Dendritic cell treated with granulocyte-macrophage colony-stimulating factor and Interleukin-4, amounts not matched to agents 40 ng/mL and 50 ng/mL, for 4 days (primary cell): ENCODE measurements around the gene TYW3.
"Not testable (repeated sequence)": the region's sequence is repeated elsewhere in the genome, so short reads cannot be mapped to it uniquely, and the experiment has no call there.

ENCODE experiments used
- H3K27ac Mint-ChIP-seq: one replicate; pipeline ENCODE4 v1.8.0; 2022; ENCODE audit warnings: mild to moderate bottlenecking, mixed read lengths
- H3K27me3 Mint-ChIP-seq: one replicate; pipeline ENCODE4 v1.8.0; 2022; ENCODE audit warnings: mild to moderate bottlenecking, mixed read lengths
- H3K36me3 Mint-ChIP-seq: one replicate; pipeline ENCODE4 v1.8.0; 2022; ENCODE audit warnings: low read depth, mixed read lengths
- H3K4me1 Mint-ChIP-seq: one replicate; pipeline ENCODE4 v1.8.0; 2022; ENCODE audit warnings: low read depth, mixed read lengths
- H3K4me3 Mint-ChIP-seq: one replicate; pipeline ENCODE4 v1.8.0; 2022; ENCODE audit warnings: mild to moderate bottlenecking, moderate library complexity, mixed read lengths
- H3K9me3 Mint-ChIP-seq: one replicate; pipeline ENCODE4 v1.8.0; 2022; ENCODE audit warnings: mixed read lengths
- intact Hi-C: fragments of 100-400 bp; cut with micrococcal nuclease; formaldehyde crosslinking; loops from one replicate; pipeline ENCODE4 v1.15.0; 2022

The TYW3 gene

GRCh38 chr1:74740307-74740980 lies 7.5 kb downstream of the TYW3 start:
- H3K27me3 Mint-ChIP-seq, H3K4me3 Mint-ChIP-seq, intact Hi-C loops, H3K27ac Mint-ChIP-seq, H3K4me1 Mint-ChIP-seq: not testable (repeated sequence)
- Mint-ChIP-seq H3K36me3 (peaks cover 85% of the 10 kb centered on the region), H3K9me3 (peaks cover 43% of the 10 kb centered on the region)

DNA sequence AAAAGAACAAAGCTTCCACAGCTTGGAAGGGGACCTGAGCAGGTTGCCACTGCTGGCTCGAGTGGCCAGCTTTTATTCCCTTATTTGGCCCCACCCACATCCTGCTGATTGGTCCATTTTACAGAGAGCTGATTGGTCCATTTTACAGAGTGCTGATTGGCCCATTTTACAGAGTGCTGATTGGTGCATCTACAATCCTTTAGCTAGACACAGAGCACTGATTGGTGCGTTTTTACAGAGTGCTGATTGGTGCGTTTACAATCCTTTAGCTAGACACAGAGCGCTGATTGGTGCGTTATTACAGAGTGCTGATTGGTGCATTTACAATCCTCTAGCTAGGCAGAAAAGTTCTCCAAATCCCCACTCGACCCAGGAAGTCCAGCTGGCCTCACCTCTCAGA lies 12.3 kb downstream of the TYW3 start:
- peaks cover 96% of the 10 kb centered on the region for H3K36me3 Mint-ChIP-seq
- H3K4me1 Mint-ChIP-seq, H3K27ac Mint-ChIP-seq, H3K4me3 Mint-ChIP-seq, H3K27me3 Mint-ChIP-seq, intact Hi-C loops: not testable (repeated sequence)
- H3K9me3 Mint-ChIP-seq = peaks cover 31% of the 10 kb centered on the region

- intact Hi-C loops = no loop called here
- H3K4me3 Mint-ChIP-seq = no peak overlapping the region
- no peak overlapping the region for H3K27ac Mint-ChIP-seq
- H3K9me3 Mint-ChIP-seq = peaks cover 13% of the 10 kb centered on the region
- H3K4me1 Mint-ChIP-seq = no peaks in the 10 kb centered on the region
- peaks cover 94% of the 10 kb centered on the region for H3K36me3 Mint-ChIP-seq
- H3K27me3 Mint-ChIP-seq = no peaks in the 10 kb centered on the region
Observed at GRCh38 chr1:74748960-74749359, 16.0 kb downstream of the TYW3 start.

DNA sequence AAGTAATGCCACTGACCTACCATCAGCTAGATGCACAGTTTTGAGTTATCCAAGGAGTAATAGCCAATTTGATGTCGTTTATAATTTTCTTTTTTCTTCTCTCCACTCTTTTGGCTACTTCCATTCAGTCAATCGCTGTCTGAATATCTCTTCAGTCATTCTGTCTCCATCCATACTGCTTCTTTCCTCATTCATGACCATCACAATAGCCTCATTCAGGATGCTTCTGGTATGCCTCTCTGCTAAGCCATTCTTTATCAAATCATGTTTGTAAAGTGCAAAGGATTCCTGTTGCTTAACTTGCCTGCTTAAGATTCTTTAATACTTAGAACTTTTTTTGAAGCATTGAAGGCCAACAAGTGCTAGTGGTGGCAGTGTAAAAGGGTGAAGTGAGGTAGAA lies 20.2 kb downstream of the TYW3 start:
- Mint-ChIP-seq H3K4me1 (no peaks in the 10 kb centered on the region), H3K9me3 (peaks cover 18% of the 10 kb centered on the region), H3K4me3 (no peak overlapping the region), H3K27ac (no peak overlapping the region), H3K36me3 (peaks cover 98% of the 10 kb centered on the region), H3K27me3 (no peaks in the 10 kb centered on the region)
- intact Hi-C loops = no loop called here

DNA sequence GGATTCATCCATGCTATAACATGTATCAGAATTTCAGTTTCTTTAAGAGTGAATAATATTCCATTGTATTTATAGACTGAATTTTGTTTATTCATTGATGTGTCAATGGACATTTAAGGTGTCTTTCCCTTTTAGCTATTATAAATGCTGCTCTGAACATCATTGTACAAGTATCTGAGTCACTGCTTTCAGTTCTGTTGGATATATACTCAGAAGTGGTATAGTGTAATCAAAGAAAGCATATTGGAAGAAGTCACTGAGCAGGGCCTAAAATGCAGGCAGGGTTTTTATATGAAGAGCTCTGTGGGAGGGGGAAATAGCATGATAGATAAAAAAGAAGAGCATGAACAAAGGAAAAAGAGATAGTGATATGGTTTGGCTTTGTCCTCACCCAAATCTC lies 22.5 kb downstream of the TYW3 start:
- H3K4me1 Mint-ChIP-seq = no peaks in the 10 kb centered on the region
- H3K27me3 Mint-ChIP-seq = no peaks in the 10 kb centered on the region
- intact Hi-C loops = no loop called here
- H3K36me3 Mint-ChIP-seq = peaks cover 97% of the 10 kb centered on the region
- H3K27ac Mint-ChIP-seq = no peak overlapping the region
- H3K4me3 Mint-ChIP-seq = no peak overlapping the region
- peaks cover 18% of the 10 kb centered on the region for H3K9me3 Mint-ChIP-seq

DNA sequence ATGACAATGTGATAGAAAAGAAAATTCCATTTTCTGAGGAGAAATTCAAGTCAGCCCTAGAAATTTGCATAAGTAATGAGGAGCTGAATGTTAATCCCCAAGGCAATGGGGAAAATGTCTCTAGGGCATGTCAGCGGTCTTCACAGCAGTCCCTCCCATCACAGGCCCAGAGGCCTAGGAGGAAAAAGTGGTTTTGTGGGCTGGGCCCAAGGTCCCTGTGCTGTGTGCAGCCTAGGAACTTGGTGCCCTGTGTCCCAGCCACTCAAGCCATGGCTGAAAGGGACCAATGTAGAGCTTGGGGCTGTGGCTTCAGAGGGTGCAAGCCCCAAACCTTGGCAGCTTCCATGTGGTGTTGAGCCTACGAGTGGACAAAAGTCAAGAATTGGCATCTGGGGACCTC lies 23.7 kb downstream of the TYW3 start:
- Mint-ChIP-seq H3K36me3 (peaks cover 97% of the 10 kb centered on the region), H3K9me3 (peaks cover 18% of the 10 kb centered on the region)
- H3K27me3 Mint-ChIP-seq, H3K27ac Mint-ChIP-seq, H3K4me1 Mint-ChIP-seq, intact Hi-C loops, H3K4me3 Mint-ChIP-seq: not testable (repeated sequence)

- Mint-ChIP-seq H3K27ac (no peak overlapping the region), H3K4me1 (no peaks in the 10 kb centered on the region), H3K27me3 (no peaks in the 10 kb centered on the region), H3K9me3 (no peaks in the 10 kb centered on the region), H3K36me3 (peaks cover 60% of the 10 kb centered on the region), H3K4me3 (no peak overlapping the region)
- intact Hi-C loops = no loop called here
Observed at GRCh38 chr1:74763807-74764206, 30.9 kb downstream of the TYW3 start.

DNA sequence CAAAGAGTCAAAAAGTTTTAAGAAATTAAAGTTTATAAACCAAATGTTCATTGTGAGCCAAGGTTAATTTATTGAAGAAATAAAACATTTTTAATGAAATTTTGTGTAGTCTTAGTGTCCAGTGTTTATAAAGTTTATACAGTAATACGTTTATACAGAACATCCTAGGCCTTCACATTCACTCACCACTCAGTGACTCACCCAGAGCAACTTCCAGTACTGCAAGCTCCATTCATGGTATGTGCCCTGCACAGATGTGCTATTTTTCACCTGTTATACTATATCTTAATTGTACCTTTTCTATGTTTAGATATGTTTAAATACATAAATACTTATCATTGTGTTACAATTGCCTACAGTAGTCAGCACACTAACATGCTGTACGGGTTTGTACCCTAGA lies 33.6 kb downstream of the TYW3 start:
- no peak overlapping the region for H3K27ac Mint-ChIP-seq
- H3K4me3 Mint-ChIP-seq = no peak overlapping the region
- intact Hi-C loops = no loop called here
- H3K9me3 Mint-ChIP-seq = no peaks in the 10 kb centered on the region
- peaks cover 34% of the 10 kb centered on the region for H3K36me3 Mint-ChIP-seq
- H3K27me3 Mint-ChIP-seq = no peaks in the 10 kb centered on the region
- H3K4me1 Mint-ChIP-seq = no peaks in the 10 kb centered on the region

DNA sequence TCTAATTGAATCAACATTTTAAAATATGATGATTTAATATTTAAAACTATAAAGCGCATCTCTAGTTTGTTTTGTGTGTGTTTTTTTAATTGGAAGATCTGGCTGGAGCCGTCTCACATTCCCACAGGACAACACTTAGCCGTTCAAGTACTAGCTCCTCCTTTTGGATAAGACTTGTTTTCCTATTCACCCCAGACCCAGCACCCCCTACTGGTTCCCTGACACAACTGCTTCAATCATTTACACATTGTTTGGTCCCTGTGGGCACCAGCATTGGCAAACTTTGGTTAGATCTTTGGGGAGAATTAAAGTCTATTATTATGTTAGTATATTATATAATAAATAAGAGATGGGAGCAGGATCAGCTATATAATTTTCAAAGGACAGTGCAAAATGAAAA lies 34.5 kb downstream of the TYW3 start:
- Mint-ChIP-seq H3K9me3 (no peaks in the 10 kb centered on the region), H3K36me3 (peaks cover 25% of the 10 kb centered on the region), H3K27ac (no peak overlapping the region), H3K4me3 (no peak overlapping the region), H3K4me1 (no peaks in the 10 kb centered on the region), H3K27me3 (no peaks in the 10 kb centered on the region)
- intact Hi-C loops = no loop called here

- no peak overlapping the region for H3K27ac Mint-ChIP-seq
- no peaks in the 10 kb centered on the region for H3K27me3 Mint-ChIP-seq
- H3K36me3 Mint-ChIP-seq = no peaks in the 10 kb centered on the region
- no peaks in the 10 kb centered on the region for H3K9me3 Mint-ChIP-seq
- no peaks in the 10 kb centered on the region for H3K4me1 Mint-ChIP-seq
- intact Hi-C loops = no loop called here
- no peak overlapping the region for H3K4me3 Mint-ChIP-seq
Observed at GRCh38 chr1:74771913-74772515, 39.1 kb downstream of the TYW3 start.

DNA sequence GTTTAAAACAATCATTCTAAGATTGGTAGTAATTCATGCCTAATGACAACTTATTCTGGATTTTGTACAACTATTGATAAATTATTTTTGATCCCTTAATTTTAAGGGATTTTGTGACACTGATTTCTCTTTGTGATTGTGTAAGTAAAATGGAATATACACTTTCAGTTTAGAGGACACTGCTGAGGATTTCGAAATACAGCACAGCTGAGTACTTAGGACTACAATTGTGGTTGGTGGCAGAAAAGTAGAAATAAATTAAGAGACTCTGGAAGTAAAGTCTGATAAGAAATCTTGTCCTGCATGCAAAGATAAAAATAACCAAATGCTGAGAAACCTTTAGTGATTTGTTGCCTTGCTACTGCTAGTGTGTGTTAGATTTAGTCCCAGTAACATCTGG lies 40.0 kb downstream of the TYW3 start:
- Mint-ChIP-seq H3K4me3 (no peak overlapping the region), H3K9me3 (no peaks in the 10 kb centered on the region), H3K27ac (no peak overlapping the region), H3K27me3 (no peaks in the 10 kb centered on the region), H3K4me1 (no peaks in the 10 kb centered on the region), H3K36me3 (no peaks in the 10 kb centered on the region)
- intact Hi-C loops = loop anchor here (1.0 kb wide), 1 partner anchor 432 kb away; no protein-coding TSS in a partner anchor

GRCh38 chr1:74773582-74773981 lies 40.6 kb downstream of the TYW3 start:
- no peak overlapping the region for H3K4me3 Mint-ChIP-seq
- H3K27ac Mint-ChIP-seq = no peak overlapping the region
- intact Hi-C loops = loop anchor here (1.0 kb wide), 1 partner anchor 432 kb away; no protein-coding TSS in a partner anchor
- H3K4me1 Mint-ChIP-seq = no peaks in the 10 kb centered on the region
- no peaks in the 10 kb centered on the region for H3K9me3 Mint-ChIP-seq
- peaks cover 3% of the 10 kb centered on the region for H3K27me3 Mint-ChIP-seq
- H3K36me3 Mint-ChIP-seq = no peaks in the 10 kb centered on the region

DNA sequence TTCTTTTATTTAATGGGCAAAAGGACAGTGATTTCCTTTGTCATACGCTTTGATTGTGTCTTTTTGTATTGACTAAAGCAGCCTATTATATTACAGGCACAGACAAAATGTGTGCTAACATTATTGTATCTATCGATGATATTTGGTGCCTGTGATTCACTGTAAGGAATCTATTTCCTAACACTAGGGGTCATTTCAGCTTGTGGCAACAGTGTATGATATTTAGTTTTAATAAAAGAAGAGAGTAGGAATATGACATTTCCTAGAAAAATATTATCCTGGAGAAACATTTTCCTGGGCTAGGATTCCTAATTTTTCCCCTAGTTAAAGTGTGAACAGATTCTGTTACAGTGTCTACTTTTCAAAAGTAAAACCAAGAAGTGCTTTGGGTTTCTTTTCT lies 42.8 kb downstream of the TYW3 start:
- intact Hi-C loops = no loop called here
- no peak overlapping the region for H3K27ac Mint-ChIP-seq
- H3K27me3 Mint-ChIP-seq = peaks cover 3% of the 10 kb centered on the region
- H3K4me3 Mint-ChIP-seq = no peak overlapping the region
- no peaks in the 10 kb centered on the region for H3K4me1 Mint-ChIP-seq
- no peaks in the 10 kb centered on the region for H3K9me3 Mint-ChIP-seq
- no peaks in the 10 kb centered on the region for H3K36me3 Mint-ChIP-seq

DNA sequence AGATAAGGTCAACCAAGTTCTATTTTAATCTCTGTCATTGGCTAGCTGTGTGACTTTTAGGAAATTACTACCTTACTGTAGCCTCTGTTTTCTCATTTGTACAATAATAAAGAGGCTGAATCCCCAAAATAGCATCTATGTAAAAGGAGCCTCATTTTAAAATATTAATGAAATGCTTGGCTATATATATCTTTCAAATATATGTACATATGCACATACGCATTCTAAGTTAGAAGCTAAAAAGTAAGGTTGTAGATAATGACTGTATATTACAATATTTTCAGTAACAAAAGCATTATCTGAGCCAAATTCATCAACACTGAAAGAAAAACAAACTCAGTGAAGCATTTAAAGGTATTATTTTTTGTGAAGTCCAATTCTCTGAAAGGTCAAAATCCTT lies 44.6 kb downstream of the TYW3 start:
- Mint-ChIP-seq H3K9me3 (no peaks in the 10 kb centered on the region), H3K4me3 (no peak overlapping the region), H3K36me3 (no peaks in the 10 kb centered on the region), H3K27me3 (peaks cover 3% of the 10 kb centered on the region), H3K27ac (no peak overlapping the region), H3K4me1 (no peaks in the 10 kb centered on the region)
- intact Hi-C loops = no loop called here

DNA sequence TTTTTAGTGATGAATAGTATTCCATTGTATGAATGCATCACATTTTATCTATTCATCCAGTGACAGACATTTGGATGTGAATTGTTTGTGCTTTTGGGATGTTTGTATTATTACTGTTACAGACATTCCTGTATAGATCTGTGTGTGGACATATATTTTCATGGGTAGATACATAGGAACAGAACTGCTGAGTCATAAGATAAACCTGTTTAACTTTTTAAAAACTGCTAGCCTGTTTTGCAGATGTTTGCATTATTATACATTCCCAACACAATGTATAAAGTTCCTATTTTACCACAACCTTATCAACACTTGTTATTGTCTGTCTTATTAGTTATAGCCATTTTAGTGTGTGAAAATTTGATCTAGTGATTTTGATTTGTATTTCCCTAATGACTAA lies 46.8 kb downstream of the TYW3 start:
- H3K27me3 Mint-ChIP-seq = peaks cover 6% of the 10 kb centered on the region
- H3K27ac Mint-ChIP-seq = no peak overlapping the region
- H3K36me3 Mint-ChIP-seq = no peaks in the 10 kb centered on the region
- H3K9me3 Mint-ChIP-seq = no peaks in the 10 kb centered on the region
- intact Hi-C loops = no loop called here
- H3K4me1 Mint-ChIP-seq = no peaks in the 10 kb centered on the region
- no peak overlapping the region for H3K4me3 Mint-ChIP-seq
